Erythroblast (primary cell): ENCODE results near the gene IPCEF1.

Experiments used
- DNase-seq, 2 experiments: peaks; one replicate each; lab custom pipeline; 2025; lab: John Stamatoyannopoulos, UW
- GATA1 ChIP-seq: IDR thresholded peaks from 2 replicates; pipeline ENCODE4 v1.6.1; 2011; ENCODE audit warnings: low read depth, mild to moderate bottlenecking, control low read depth, low read length, moderate library complexity
- POLR2A ChIP-seq: IDR thresholded peaks from 2 replicates; pipeline ENCODE4 v1.6.1; 2011; ENCODE audit warnings: mild to moderate bottlenecking, low read length

The IPCEF1 gene

GRCh38 chr6:154284313-154284853 lies 72.2 kb downstream of the IPCEF1 start:
- TF ChIP-seq POLR2A (no peak), GATA1 (no peak)
- no peak for DNase-seq

DNA sequence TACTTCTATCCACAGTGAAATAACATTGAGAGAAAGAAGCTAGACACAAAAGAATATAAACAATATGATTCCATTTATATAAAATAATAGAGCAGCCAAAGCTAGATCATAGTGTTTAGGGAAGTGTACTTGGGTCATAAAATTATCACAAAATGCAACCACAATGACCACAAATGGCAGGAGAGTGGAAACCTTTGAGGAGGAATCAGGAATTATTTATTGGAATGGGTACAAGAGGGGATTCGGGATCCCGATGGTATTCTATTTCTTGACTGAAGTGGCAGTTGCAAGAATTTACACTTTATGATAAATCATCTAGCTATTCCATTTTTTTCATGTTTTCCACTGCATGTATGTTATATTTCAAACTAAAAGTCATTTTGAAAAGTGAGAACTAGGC lies 76.1 kb downstream of the IPCEF1 start:
- TF ChIP-seq GATA1 (no peak), POLR2A (no peak)
- no peak for DNase-seq

DNA sequence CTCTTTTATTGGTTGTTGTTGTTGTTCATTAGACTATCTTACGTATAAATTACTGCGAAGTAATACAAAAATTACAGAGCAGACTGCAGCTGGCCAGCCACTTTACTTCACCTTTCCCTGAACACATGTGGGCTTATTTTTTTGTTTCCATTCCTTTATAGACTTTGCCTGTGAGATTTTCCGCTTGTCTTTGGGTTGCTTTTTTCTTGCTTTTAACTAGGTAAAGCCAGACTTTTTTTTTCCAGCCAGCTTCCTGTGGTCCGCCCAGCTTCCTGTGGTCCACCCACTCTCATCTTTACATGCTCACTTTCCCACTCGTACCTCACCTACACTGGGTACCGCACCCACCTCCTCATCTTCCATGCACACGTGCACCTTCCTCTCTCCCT lies 79.0 kb downstream of the IPCEF1 start:
- no peak for DNase-seq
- TF ChIP-seq POLR2A (no peak), GATA1 (no peak)

GRCh38 chr6:154276810-154277628 lies 79.6 kb downstream of the IPCEF1 start:
- TF ChIP-seq POLR2A, result no peak
- TF ChIP-seq GATA1, result no peak
- peak; percentile 32 to 36 for DNase-seq

- no peak for DNase-seq
- no peak for TF ChIP-seq POLR2A
These were observed 82.4 kb downstream of the IPCEF1 start for GRCh38 chr6:154274168-154274567.

DNA sequence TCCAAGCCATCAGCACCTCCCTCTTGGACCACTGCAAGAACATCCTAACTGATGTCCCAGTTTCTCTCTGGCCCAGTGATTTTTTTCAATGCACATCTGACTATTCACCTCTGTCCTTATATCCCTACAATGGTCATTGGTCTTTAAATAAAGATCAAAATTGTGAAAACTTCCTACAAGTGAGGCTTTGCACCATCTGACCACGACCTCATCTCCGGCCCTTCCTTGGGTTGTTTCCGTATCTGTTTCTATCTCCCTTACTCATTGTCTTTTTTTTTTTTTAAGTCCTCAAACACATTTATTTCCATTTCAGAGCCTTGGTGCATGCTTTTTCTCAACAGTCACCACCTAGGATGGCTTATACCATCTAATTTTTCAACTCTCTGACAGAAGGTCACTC lies 88.1 kb downstream of the IPCEF1 start:
- TF ChIP-seq POLR2A (no peak), GATA1 (no peak)
- DNase-seq, result no peak

DNA sequence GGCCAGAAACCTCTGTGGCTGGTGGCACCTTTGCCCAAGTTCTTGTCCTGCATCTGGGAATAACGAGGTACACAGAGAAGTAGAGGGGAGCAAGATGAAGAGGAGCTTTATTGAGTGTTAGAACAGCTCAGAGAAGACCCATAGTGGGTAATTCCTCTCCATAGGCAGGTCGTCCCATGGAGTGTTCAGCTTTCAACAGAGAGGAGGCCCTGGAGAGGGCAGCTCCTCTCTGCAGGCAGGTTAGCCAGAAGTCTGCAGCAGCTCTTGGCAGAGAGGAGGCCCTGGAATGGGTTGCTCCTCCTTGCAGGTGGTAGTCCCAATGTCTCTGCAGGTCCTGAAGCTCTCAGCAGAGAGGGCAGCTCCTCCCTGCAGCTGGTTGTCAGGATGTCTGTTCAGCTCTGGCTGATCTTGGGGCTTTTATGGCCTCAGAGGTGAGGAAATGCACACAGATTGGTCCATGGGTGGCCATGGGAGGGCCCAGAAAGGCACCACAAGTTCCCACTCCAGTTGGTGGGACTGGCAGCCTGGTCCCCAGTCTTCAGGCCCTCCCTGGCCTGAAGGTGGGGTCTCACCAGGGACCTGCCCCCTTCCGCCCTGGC lies 89.0 kb downstream of the IPCEF1 start:
- TF ChIP-seq POLR2A, result no peak
- TF ChIP-seq GATA1, result no peak
- DNase-seq, result no peak

- no peak for DNase-seq
These were observed 90.0 kb downstream of the IPCEF1 start for GRCh38 chr6:154266560-154267099.

DNA sequence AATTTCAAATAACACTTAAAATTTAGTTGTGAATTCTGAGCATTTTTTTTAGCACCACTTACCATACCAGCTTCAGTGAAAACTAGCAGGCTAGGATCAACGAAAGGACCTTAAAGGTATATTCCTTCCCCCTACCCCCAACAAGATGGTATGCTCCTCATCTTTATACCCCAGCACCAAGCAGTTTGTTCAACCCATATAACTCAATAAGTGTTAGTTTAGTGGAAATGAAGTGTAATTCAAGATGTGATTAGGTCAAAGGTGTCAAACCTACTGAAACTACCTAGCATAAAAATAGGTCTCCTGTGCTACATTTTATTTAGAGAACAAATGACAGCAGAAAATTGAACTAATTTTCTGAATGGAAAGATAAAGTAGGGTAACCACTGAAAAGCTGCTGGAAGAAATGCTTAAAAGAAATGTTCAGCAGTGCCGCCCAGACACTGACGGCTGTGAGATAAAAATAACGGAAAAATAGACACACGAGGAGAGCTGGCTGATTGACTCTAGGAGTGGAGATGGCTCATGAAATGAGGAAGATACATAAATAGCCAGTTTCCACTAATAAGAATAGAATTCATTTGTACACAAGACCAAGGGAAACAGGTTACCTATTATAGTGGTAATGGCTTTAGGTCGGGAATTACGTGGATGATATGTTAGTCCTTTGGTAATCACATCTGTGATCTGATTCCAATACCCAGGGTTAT lies 94.8 kb downstream of the IPCEF1 start:
- TF ChIP-seq POLR2A, result no peak
- TF ChIP-seq GATA1, result no peak
- DNase-seq, result peak; percentile 8 to 25

More at GRCh38 chr6:154266560-154267099, 90.0 kb downstream of the IPCEF1 start:
- no peak for TF ChIP-seq POLR2A
- TF ChIP-seq GATA1, result no peak

DNA sequence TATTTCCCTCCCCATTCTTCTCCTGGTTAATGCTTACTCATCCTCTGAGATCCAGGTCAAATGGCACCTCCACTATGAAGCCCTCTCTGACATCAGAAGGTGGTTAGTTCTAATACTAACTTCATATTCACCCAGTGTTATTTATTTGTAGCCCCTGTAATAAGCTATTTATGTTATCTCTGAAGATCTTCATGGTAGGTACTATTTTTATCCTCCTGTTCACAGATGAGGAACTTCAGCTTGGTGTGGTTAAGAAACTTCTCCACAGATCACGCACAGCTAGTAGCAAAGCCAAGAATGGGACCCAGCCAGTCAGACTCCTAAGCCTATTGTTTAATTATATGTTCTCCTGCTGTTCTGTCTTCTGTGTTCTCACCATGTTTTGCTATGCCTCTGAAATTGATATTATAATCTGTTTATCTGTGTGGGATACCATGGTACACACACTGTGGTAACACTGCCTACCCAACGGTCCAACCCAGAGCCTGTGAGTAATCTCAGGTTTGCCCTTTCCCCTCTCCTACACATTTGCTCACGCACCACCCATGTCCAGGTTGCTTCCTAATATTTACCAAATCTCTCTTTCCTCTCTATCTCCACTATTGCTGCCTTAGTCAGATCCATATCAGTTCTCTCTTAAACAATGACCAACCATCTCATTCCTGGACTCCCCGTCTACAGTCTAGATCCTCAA lies 98.4 kb downstream of the IPCEF1 start:
- no peak for TF ChIP-seq GATA1
- no peak for TF ChIP-seq POLR2A
- no peak for DNase-seq

DNA sequence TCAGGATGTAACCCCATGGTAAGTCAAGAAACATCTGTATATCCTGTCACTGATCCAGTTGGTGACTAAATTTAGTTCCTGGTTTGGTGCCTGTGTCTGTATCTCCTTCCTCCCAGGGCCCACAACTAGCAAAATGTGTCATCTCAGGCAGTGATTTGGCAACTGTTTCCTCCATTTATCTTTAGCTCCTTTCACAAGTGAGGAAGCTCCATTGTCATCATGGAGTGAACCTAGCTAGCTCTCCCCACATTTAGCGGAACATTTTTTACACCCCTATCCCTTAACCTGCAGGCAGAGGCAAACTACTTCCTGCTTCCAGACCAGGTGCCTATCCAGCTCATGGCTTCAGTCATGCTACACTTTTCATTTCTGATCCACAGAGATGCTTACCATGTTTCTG lies 99.5 kb downstream of the IPCEF1 start:
- TF ChIP-seq GATA1, result no peak
- TF ChIP-seq POLR2A, result no peak
- no peak for DNase-seq

GRCh38 chr6:154252678-154253077 lies 103.9 kb downstream of the IPCEF1 start:
- TF ChIP-seq GATA1 (no peak), POLR2A (no peak)
- no peak for DNase-seq

DNA sequence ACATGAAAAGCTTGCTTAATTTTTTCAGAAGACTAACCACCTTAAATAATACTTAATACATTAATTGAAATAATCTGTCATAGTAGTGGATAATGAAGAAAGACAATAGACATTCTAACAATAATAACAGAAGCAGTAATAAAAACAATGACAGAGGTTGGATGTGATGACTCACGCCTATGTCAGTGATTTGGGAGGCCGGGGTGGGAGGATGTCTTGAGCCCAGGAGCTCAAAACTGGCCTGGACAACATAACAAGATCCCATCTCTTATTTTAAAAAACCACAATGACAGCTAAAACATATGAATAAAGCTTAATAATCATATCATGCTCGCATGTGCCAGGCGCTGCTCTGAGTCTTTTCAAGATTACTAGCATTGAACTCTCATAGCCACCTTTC lies 105.5 kb downstream of the IPCEF1 start:
- TF ChIP-seq GATA1 (no peak), POLR2A (no peak)
- no peak for DNase-seq
